Muscle of arm (tissue), 12 donors: ENCODE measurements around the gene NPLOC4. TPM values are rescaled to one million over a fixed set of nuclear protein-coding genes. Genes with fewer than 3 reads are reported as not detected.
"Not testable (repeated sequence)": the region's sequence is repeated elsewhere in the genome, so short reads cannot be mapped to it uniquely, and the experiment has no call there.

Experiments
- DNase-seq: peaks from one replicate; pipeline ENCODE4 v3.0.0-alpha.2; 2013
- polyA plus RNA-seq, 12 donors: library from polyadenylated mRNA; unstranded; fragments of 120-200 nt; gene quantifications; one replicate each; pipeline ENCODE4 v1.2.1, GENCODE V29; 2013; ENCODE audit not compliant: insufficient read length in 12 of 12

The NPLOC4 gene
- polyA plus RNA-seq, 12 donors, result 48.7 to 63.7 (median 58.9) TPM; not detected in 1

- DNase-seq, result no peak
Observed at GRCh38 chr17:81591971-81592370, 44.9 kb downstream of the NPLOC4 start.

DNA sequence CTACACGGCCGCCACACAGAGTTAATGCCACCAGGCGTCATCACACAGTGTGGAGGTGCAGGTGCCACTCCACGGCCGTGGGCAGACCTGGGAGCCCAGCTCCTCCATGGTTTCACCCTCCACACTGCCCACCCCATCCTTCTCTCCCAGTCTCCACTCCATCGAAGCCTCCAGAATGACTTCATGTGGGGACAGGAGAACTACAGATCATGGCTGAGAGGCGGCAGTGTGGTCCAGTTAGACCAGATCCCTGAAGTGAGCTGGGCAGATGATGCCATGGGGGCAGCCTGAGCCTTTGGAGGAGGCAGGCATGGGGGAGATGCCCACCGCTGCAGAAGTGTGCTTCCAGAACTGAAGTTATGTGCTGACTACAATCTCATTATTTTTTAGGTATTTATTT lies 46.8 kb downstream of the NPLOC4 start:
- DNase-seq, result no peak

GRCh38 chr17:81589612-81590011 lies 47.3 kb downstream of the NPLOC4 start:
- no peak for DNase-seq

DNA sequence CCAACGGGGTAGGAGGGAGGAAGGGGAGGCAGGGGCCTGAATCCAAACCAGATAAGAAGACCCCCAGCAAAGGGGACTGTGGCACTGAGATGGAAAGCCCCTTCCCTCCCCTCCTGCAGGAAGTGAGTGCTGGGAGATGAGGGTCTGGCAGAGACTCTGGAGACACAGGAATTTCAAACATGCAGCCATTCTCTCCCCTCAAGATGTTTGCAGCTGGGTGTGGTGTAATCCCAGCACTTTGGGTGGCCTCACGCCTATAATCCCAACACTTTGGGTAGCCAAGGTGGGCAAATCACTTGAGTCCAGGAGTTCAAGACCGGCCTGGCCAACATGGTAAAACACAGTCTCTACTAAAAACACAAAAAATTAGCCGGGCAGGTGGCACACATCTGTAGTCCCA lies 50.8 kb downstream of the NPLOC4 start:
- no peak for DNase-seq

DNA sequence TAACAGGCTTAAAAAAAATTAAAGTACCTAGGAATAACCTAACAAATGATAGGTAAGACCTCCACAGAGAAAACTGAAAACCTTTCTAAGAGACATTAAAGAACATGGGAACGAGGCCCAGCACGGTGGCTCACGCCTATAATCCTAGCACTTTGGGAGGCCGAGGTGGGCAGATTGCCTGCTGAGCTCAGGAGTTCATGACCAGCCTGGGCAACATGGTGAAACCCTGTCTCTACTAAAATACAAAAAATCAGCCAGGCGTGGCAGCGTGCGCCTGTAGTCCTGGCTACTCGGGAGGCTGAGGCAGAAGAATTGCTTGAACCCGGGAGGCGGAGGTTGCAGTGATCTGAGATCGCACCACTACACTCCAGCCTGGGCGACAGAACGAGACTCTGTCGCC lies 52.1 kb downstream of the NPLOC4 start:
- not testable (repeated sequence) for DNase-seq

DNA sequence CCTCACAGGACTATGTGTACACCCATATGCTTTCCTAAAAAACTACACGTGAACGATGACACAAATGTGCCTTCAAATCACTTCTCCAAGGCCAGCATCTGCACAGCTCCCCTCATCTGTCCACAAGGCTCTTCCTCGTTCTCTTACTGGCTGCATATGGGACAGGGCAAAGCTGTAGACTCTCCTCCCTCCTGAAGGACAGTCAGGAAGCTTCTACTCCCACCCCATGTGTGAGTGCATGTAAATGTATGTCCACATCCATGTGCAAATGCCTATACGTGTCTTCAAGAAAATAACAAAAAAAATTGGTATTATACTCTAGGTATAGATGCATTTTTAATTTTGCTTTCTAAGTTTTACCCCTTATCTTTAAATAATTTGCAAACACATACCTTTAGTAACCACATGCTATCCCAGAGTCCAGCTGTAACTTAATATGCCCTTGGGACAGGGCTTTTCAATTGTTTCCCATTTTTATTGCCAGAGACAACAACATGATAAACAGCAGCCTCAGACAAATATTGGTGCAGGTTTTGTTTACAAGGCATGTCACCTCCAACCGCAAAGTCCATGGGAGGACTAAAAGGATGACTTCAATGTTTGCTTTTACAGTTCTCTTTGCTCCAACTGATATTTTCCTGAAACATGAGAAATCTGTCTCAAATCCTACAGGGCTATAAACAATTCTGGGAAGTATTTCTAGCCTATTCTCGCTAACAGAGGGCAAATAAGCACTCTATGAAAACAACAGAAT lies 53.1 kb downstream of the NPLOC4 start:
- DNase-seq, result no peak

DNA sequence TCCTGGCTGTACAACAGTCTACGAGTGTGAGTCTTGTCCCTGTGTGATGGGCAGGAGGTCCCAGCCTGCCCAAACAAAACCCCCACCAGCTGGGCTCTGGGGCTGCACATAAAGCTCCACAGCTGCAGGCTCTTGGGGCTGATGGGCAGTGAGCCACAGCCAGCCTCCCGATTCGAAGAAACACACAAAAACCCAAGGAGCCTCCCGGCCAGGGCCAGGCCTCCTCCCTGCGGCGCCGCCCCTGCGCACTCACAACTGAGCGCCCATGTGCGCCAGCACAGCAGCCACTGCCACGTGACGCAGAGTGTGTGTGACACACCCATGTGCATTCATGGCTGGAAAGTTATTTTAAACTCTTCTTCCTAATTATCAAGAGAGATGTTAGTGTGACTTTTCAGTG lies 54.2 kb downstream of the NPLOC4 start:
- DNase-seq, result no peak

- no peak for DNase-seq
Observed at GRCh38 chr17:81582341-81582740, 54.6 kb downstream of the NPLOC4 start.

GRCh38 chr17:81581758-81582157 lies 55.2 kb downstream of the NPLOC4 start:
- no peak for DNase-seq

GRCh38 chr17:81580481-81580880 lies 56.4 kb downstream of the NPLOC4 start:
- DNase-seq, result no peak

DNA sequence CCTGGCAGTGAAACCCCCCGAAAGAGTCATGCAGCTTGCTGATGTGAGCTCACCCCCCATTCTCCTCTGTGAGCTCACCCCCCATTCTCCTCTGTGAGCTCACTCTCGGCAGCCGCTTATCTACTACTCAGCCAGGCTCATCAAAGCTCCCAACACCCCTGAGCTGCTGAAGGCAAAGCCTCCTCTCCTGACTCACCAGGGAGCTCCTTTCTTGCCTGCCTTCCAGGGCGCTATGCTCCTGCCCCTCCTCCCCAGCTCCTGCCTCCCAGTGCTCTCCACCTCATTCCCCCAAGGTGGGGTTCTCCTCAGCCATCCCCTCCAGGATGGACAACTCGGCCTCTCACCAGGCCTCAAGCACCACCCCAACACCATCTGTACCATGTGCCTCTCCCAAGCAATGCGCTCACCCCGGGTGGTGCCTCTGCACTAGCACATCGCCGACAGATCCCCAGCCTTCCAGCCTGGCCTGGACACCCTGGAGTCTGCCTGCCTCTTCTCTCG lies 57.0 kb downstream of the NPLOC4 start:
- DNase-seq, result no peak

DNA sequence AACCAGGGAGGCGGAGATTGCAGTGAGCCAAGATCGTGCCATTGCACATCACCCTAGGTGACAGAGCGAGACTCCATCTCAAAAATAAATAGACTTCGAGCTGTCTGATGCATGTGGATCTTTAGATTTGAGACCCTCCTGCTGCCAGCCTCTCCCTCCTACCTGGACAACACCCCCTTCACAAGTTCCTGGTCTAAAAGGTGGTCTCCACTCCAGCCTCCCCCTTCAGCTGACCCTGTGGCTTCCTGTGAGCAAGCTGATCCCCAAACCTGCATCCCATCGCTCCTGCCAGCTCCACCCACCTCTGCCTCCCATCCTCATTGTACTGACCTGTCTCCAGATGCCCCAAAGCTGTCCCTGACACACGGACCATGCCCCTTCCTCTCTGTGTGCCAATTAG lies 57.6 kb downstream of the NPLOC4 start:
- DNase-seq, result no peak

- DNase-seq, result no peak
Observed at GRCh38 chr17:81578561-81579225, 58.2 kb downstream of the NPLOC4 start.

DNA sequence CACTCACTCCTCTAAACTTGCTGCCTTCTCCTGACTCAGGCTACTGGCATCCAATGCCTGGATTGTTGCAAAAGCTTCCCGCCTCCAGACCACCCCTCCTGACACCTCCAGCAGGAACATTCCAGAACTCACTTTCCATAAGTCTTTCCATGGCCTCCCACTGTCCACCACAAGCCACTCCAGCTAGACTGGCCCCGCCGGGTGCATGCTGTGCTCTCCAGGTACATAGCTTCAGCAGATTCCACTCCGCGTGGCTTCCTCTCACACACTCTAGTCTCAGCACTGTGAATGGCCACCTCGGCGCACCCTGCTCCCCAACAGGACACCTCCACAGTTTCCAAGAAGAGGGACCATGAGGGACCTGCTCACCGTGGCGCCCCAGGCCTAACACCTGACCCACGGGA lies 58.9 kb downstream of the NPLOC4 start:
- DNase-seq, result no peak

DNA sequence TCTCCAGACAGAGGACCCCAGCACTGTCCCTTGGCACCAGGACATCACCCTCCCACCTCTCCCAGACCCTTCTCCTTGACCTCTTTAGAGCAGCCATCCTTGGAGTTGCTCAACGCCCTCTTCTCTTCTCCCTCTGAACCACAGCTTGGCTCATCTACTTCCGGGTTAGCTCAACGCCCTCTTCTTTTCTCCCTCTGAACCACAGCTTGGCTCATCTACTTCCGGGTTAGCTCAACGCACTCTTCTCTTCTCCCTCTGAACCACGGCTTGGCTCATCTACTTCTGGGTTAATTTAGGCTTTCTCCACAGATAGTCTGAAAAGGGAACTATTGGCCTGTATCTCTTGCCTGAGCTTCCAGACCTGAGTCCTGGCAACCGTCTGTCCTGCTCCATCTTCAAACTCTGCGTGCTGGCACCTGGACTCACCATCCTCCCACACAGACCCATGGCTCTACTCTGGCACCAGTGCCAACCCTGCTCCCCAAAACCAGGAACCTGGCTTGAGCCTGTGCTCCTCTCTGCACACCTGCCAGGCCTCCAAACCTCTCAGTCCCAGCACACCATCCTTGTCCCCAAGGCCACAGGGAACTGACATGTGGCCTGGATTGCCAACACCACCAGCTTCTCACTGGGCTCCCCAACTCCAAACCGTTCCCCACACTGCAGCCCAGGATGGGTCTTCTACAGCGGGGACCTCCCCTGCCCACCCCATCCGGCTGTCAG lies 59.5 kb downstream of the NPLOC4 start:
- no peak for DNase-seq

GRCh38 chr17:81576621-81577277 lies 60.2 kb downstream of the NPLOC4 start:
- no peak for DNase-seq

GRCh38 chr17:81575836-81576235 lies 61.1 kb downstream of the NPLOC4 start:
- no peak for DNase-seq

DNA sequence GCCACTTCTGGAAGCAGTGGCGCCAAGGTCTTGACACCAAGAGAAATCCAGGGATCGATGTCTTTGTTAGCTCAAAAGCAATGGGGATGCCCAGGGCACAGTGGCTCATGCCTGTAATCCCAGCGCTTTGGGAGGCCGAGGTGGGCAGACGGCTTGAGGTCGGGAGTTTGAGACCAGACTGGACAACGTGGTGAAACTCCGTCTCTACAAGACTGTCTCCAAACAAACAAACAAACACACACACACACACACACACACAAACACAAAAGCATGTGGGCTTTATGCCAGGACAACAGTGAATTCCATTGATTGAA lies 62.3 kb downstream of the NPLOC4 start:
- DNase-seq, result no peak

DNA sequence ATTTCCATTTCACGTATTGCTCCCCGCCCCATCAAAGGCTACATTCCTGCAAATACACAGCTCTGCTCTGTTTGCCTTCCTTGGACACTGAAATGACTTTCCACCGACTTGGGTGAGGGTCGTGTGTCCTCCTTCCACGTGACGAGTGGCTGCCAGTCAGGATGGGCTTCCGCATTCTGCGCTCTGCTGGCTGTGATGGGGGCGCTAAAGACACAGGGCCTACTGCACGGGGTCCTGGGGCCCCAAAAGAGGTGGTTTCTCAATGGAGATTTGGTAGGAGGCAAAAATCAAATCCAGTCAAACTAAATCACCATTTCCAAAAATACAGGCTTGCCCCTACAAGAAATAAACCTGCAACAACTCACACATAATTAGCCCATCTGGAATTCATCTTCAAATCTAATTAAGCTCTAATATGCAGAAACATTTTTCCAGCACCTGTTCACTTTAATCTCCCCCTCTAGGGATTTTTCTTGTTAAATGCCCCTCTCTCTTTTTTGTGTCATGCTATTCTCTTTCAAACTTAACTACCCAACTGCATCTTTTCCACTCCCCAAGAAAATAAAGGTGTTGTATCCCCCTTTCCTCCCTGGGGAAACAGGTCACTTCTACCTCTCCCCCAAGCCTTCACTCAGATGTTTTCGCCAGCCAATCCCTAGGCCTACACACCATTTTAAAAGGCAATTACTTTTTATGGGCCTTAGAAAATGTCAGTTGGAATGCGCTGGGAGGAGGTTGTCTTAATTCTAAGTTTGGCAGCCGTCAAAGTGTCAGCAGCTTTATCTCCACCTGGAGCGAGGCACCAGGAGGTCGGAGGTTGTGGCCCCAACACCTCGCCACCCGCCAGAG lies 62.9 kb downstream of the NPLOC4 start:
- DNase-seq, result no peak

DNA sequence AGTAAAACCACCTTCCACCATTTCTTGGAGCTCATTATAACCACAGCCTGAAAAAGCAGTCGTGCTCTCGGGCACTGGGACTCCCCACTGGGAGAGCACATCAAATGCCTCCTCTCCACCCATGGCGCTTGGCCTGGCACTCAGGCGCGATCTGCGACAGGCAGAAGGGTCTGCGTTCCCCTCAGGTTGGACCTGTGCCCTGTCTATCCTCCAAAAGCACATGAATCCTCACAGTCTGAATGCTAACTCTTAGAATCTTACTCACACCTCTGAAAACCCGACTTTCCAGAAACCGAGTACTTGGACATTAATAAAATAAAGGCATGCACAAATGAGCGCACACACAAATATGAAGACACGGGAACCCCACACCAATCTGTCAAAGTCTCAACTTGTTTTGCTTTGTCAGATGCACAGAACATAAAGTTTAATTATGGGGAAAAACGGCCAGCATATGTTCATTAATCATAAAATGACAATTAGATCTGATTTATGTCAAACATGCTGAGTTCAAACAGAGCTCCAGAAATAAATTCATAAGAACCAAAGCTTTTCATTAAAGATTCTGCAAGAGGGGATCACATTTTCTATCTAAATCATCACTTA lies 64.2 kb downstream of the NPLOC4 start:
- DNase-seq, result no peak

GRCh38 chr17:81570964-81571363 lies 65.9 kb downstream of the NPLOC4 start:
- no peak for DNase-seq
